NCI-H2196 treated with DMSO at 0.1 percent for 48 hours (cell line): ENCODE measurements around the gene FBLL1.
"Not testable (repeated sequence)": the region's sequence is repeated elsewhere in the genome, so short reads cannot be mapped to it uniquely, and the experiment has no call there.

Source experiments
- DNase-seq: peaks from one replicate; lab custom pipeline; 2025; ENCODE audit not compliant: unreplicated experiment; lab: John Stamatoyannopoulos, UW

The FBLL1 gene

GRCh38 chr5:168528521-168529373 lies at the start of gene FBLL1:
TSS of gene FBLL1 (plus strand) at chr5:168529305. CDS start at chr5:168529505, 200 bp downstream.
- DNase-seq: no peak

GRCh38 chr5:168480601-168481000 lies 48.5 kb upstream of the FBLL1 start:
- no peak for DNase-seq

- DNase-seq: no peak
Observed at GRCh38 chr5:168481330-168481788, 47.7 kb upstream of the FBLL1 start.

- no peak for DNase-seq
Observed at GRCh38 chr5:168482361-168482760, 46.7 kb upstream of the FBLL1 start.

- peak; percentile 84 for DNase-seq
Observed at GRCh38 chr5:168486136-168486879, 42.8 kb upstream of the FBLL1 start, which contains the start of gene RARS1. TSS of gene RARS1 (plus strand) at chr5:168486471. CDS start at chr5:168486499, 28 bp downstream.

DNA sequence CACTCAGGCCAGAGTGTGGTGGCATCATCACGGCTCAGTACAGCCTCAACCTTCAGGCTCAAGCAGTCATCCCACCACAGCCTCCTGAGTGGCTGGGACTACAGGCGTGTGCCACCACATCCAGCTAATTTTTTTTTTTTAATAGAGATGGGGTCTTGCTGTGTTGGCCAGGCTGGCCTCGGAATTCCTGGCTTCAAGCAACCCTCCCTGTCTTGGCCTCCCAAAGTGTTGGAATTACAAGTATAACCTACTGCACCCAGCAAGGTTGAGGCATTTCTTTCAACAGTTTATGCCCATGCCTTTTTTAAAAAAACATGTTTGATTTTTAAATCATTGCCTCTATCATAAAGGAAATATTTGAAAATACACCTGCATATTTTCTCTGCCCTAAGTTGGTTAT lies 40.0 kb upstream of the FBLL1 start:
- DNase-seq: no peak

DNA sequence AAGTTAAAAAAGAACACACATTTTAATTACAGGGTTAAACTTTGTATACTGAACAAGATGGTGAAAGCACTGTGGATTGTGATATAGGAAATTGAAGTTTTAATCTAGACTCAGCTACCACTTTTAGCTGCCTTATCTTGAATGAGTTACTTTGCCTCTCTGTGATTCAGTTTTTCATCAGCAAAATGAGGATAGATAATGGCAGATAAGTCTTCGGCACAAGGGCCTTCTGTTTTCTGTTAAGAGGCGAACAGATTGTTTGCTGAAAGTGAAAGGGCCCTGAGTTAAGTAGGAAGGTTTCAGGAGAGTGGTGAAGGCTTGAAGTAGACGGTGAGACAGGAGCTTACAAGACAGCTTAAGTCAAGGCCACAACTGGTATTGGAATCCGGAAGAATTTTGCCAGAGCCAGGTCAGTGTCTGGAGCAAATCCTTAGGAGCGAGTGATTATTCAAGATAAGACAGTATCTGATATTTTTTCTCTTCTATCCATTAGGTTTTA lies 35.0 kb upstream of the FBLL1 start:
- DNase-seq: no peak

GRCh38 chr5:168502563-168503237 lies 26.4 kb upstream of the FBLL1 start:
- no peak for DNase-seq

GRCh38 chr5:168513861-168514428 lies 15.2 kb upstream of the FBLL1 start:
- DNase-seq: no peak

- DNase-seq: no peak
Observed at GRCh38 chr5:168525856-168526255, 3.2 kb upstream of the FBLL1 start.

- no peak for DNase-seq
Observed at GRCh38 chr5:168527756-168528295, 1.3 kb upstream of the FBLL1 start.

- no peak for DNase-seq
Observed at GRCh38 chr5:168529374-168530234, 499 bp downstream of the FBLL1 start.

GRCh38 chr5:168530621-168531150 lies 1.6 kb downstream of the FBLL1 start:
- DNase-seq: no peak

GRCh38 chr5:168531191-168531590 lies 2.1 kb downstream of the FBLL1 start:
- no peak for DNase-seq

DNA sequence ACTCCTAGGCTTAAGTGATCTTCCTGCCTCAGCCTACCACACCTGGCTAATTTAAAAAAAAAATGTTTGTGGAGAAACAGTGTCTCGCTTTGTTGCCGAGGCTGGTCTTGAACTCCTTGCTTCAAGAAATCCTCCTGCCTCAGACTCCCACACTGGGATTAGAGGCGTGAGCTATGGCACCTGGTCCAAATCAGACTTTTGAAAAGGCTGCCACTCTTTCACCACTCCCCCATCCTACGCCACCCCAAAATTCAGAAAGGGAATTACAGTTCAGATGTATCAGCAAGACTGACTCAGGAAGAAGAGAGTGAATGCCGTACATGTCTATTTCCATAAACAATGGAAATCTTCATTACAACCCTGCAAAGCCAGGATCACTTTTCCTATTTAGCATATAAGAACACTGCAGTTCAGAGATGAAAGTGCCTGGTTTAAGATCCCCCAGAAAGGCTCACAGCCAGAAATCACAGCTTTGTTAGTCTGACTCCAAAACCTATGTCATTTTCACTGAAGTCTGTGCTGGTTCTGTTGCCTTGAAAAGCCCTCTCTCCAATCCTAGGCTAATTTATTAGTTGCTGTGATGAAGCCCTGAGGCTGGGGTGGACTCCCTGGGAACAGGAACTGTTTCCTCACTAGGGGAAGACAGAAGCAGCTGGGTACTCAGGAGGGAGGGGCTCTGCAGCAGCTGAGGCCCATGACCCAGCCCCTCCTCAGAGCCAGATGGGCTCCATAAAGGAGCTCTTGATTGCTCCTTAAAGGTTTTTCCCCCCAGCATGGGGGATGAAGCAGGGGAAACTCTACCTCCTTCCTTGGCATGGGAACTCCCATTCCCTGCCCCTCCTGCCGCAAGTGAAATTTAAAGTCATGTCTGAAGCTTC lies 3.1 kb downstream of the FBLL1 start:
- no peak for DNase-seq

- DNase-seq: not testable (repeated sequence)
Observed at GRCh38 chr5:168534351-168534750, 5.2 kb downstream of the FBLL1 start.

DNA sequence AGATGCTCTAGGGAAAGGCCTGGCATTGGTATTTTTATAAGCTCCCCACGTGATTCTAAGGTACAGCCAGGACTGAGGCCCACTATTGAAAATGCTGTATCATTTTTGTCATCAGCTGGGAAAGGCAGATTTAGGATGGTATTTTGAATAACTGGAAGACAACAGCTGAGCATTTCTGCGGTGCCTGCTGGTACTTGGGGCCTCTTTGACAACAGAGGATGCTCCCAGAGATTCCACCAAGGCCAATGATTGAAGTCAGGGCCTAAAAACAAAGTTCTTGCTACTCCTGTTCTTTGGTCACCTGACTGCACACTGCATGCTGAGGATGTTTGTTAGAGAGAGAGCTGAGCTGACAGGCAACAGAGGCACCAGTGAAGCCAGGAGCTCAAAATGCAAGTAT lies 8.1 kb downstream of the FBLL1 start:
- no peak for DNase-seq

- DNase-seq: no peak
Observed at GRCh38 chr5:168549554-168549953, 20.4 kb downstream of the FBLL1 start.
